Right atrium auricular region (tissue), 2 donors: ENCODE measurements around the gene CBLB. TPM values are rescaled to one million over a fixed set of nuclear protein-coding genes. Genes with fewer than 3 reads are reported as not detected.
A peak's percentile ranks its signal among the peaks of the same experiment; 100 is the strongest.

Experiments used
- DNase-seq: peaks from one replicate; pipeline ENCODE4 v3.0.0-alpha.2; 2019; ENCODE audit warnings: low spot score
- H3K27ac ChIP-seq, 2 donors: fragments of 200-600 bp; sonication (generic); 1 replicate in 1 of 2; 2 replicates in 1 of 2; pipeline ENCODE4 v1.5.1; 2016 to 2019
- H3K27me3 ChIP-seq, 2 donors: fragments of 200-600 bp; sonication (generic); one replicate each; pipeline versions ENCODE4 v1.5.1 to v1.6.0; 2017 to 2019
- H3K36me3 ChIP-seq: fragments of 200-600 bp; sonication (generic); one replicate; pipeline ENCODE4 v1.5.1; 2016
- H3K4me1 ChIP-seq, 2 donors: fragments of 200-600 bp; sonication (generic); one replicate each; pipeline versions ENCODE4 v1.5.1 to v1.6.0; 2017 to 2019
- H3K4me3 ChIP-seq, 2 donors: fragments of 200-600 bp; sonication (generic); 1 replicate in 1 of 2; 2 replicates in 1 of 2; pipeline ENCODE4 v1.5.1; 2017 to 2019; ENCODE audit warnings: mild to moderate bottlenecking in 1 of 2, moderate library complexity in 1 of 2
- H3K9me3 ChIP-seq, 2 donors: fragments of 200-600 bp; sonication (generic); one replicate each; pipeline ENCODE4 v1.5.1; 2019
- CTCF ChIP-seq, 2 donors: fragments of 200-600 bp; sonication (generic); IDR thresholded peaks; one replicate each; pipeline ENCODE4 v1.5.1; 2019; ENCODE audit warnings: antibody characterized with exemption in 2 of 2
- total RNA-seq, 2 donors: library from RNA; depleted of rRNA; stranded (reverse); fragments of >200 nt; gene quantifications; one replicate each; pipeline ENCODE4 v1.1.0, GENCODE V29; 2016

CBLB gene
- total RNA-seq, 2 donors from 2014 or later: 24.6 to 27.3 TPM

- Histone ChIP-seq H3K27me3 (no peaks in the 10 kb centered on the region), H3K4me3 (no peak overlapping the region), H3K27ac (no peak overlapping the region), H3K36me3 (no peaks in the 10 kb centered on the region), H3K4me1 (peaks cover 0 to 16% of the 10 kb centered on the region in 2 donors), H3K9me3 (peaks cover 0 to 9% of the 10 kb centered on the region in 2 donors)
- TF ChIP-seq CTCF (IDR thresholded peaks at IDR 0.05): no peak
- no peak for DNase-seq
These were observed 42.7 kb upstream of the CBLB start for GRCh38 chr3:105911496-105911895.

- Histone ChIP-seq H3K36me3 (no peaks in the 10 kb centered on the region), H3K27me3 (no peaks in the 10 kb centered on the region), H3K4me3 (no peak overlapping the region), H3K27ac (peak overlapping the region; percentile 31 to 63), H3K9me3 (no peaks in the 10 kb centered on the region), H3K4me1 (peaks cover 0 to 37% of the 10 kb centered on the region in 2 donors)
- no peak for DNase-seq
- no peak for TF ChIP-seq CTCF (IDR thresholded peaks at IDR 0.05)
These were observed 39.0 kb upstream of the CBLB start for GRCh38 chr3:105907777-105908176.

- Histone ChIP-seq H3K27ac (peak overlapping the region; percentile 63 to 75), H3K27me3 (no peaks in the 10 kb centered on the region), H3K9me3 (no peaks in the 10 kb centered on the region), H3K36me3 (no peaks in the 10 kb centered on the region), H3K4me1 (peaks cover 0 to 37% of the 10 kb centered on the region in 2 donors), H3K4me3 (no peak overlapping the region)
- TF ChIP-seq CTCF (IDR thresholded peaks at IDR 0.05): no peak
- DNase-seq: peak; percentile 85
These were observed 38.0 kb upstream of the CBLB start for GRCh38 chr3:105906836-105907235.

- H3K27me3 ChIP-seq: no peaks in the 10 kb centered on the region
- H3K27ac ChIP-seq: peak overlapping the region; percentile 63 to 75
- no peak overlapping the region for H3K4me3 ChIP-seq
- no peak for DNase-seq
- H3K4me1 ChIP-seq: peaks cover 0 to 37% of the 10 kb centered on the region in 2 donors
- no peaks in the 10 kb centered on the region for H3K36me3 ChIP-seq
- no peaks in the 10 kb centered on the region for H3K9me3 ChIP-seq
- TF ChIP-seq CTCF (IDR thresholded peaks at IDR 0.05): no peak
These were observed 37.5 kb upstream of the CBLB start for GRCh38 chr3:105906345-105906744.

- Histone ChIP-seq H3K4me3 (no peak overlapping the region), H3K27me3 (no peaks in the 10 kb centered on the region), H3K9me3 (no peaks in the 10 kb centered on the region), H3K27ac (no peak overlapping the region), H3K4me1 (peaks cover 0 to 37% of the 10 kb centered on the region in 2 donors), H3K36me3 (no peaks in the 10 kb centered on the region)
- TF ChIP-seq CTCF (IDR thresholded peaks at IDR 0.05): no peak
- DNase-seq: no peak
These were observed 36.5 kb upstream of the CBLB start for GRCh38 chr3:105905328-105905727.

- Histone ChIP-seq H3K4me3 (no peak overlapping the region), H3K27me3 (no peaks in the 10 kb centered on the region), H3K9me3 (no peaks in the 10 kb centered on the region), H3K4me1 (peaks cover 0 to 37% of the 10 kb centered on the region in 2 donors), H3K36me3 (no peaks in the 10 kb centered on the region), H3K27ac (no peak overlapping the region)
- DNase-seq: no peak
- no peak for TF ChIP-seq CTCF (IDR thresholded peaks at IDR 0.05)
These were observed 36.0 kb upstream of the CBLB start for GRCh38 chr3:105904678-105905284.
